ENCODE data around the gene AKR1D1. TPM values are rescaled to one million over a fixed set of nuclear protein-coding genes. Genes with fewer than 3 reads are reported as not detected.

Gene AKR1D1
- total and polyA plus RNA-seq, 2 of the 13 experiments (the other 11 are each of a cell fraction or from before 2014, with no cell fraction given), result 6.9 to 37.0 TPM

- TF ChIP-seq TRIM22 (IDR thresholded peaks at IDR 0.05) (no peak), ZSCAN31 (CRISPR knock-in tag; IDR thresholded peaks at IDR 0.05; ENCODE audit: low read depth) (no peak), ETS1 (CRISPR knock-in tag; IDR thresholded peaks at IDR 0.05) (no peak), KMT2A (CRISPR knock-in tag; IDR thresholded peaks at IDR 0.05) (no peak), AFF4 (CRISPR knock-in tag; IDR thresholded peaks at IDR 0.05) (0 out of 2 replicates have a peak, but pooled peaks have one; percentile 39), RELA (CRISPR knock-in tag; IDR thresholded peaks at IDR 0.05) (no peak), E2F2 (CRISPR knock-in tag; IDR thresholded peaks at IDR 0.05; ENCODE audit: borderline replicate concordance) (no peak), NKX3-1 (CRISPR knock-in tag; IDR thresholded peaks at IDR 0.05) (no peak), ZNF770 (CRISPR knock-in tag; IDR thresholded peaks at IDR 0.05) (0 out of 2 replicates have a peak, but pooled peaks have one; percentile 15), E2F5 (CRISPR knock-in tag; conservative IDR thresholded peaks at IDR 0.05) (no peak), CCDC6 (CRISPR knock-in tag; IDR thresholded peaks at IDR 0.05) (0 out of 2 replicates have a peak, but pooled peaks have one; percentile 29), KDM1A (CRISPR knock-in tag; IDR thresholded peaks at IDR 0.05) (0 out of 2 replicates have a peak, but pooled peaks have one; percentile 14), ZBTB46 (CRISPR knock-in tag; IDR thresholded peaks at IDR 0.05; ENCODE audit: borderline replicate concordance) (no peak), ZNF616 (CRISPR knock-in tag; IDR thresholded peaks at IDR 0.05; ENCODE audit: low read depth) (no peak), GABPB1 (CRISPR knock-in tag; IDR thresholded peaks at IDR 0.05) (no peak)
Observed at GRCh38 chr7:138097064-138097741, 20.9 kb downstream of the AKR1D1 start (continued).

Measured in HepG2 (cell line).